SU-DHL-6 (cell line): ENCODE results near the gene ARL6IP5.

Experiments
- EZH2phosphoT487 ChIP-seq: fragments of 200-600 bp; sonication (generic), shearing (Covaris generic); conservative IDR thresholded peaks from 2 replicates; pipeline ENCODE4 v1.6.1; 2018; ENCODE audit warnings: mild to moderate bottlenecking, antibody characterized with exemption, low read length, moderate library complexity, mixed read lengths
- TF ChIP-seq, protein P1 (sequence below): fragments of 200-600 bp; sonication (generic); IDR thresholded peaks from one replicate; pipeline ENCODE4 v1.5.1; 2017; ENCODE audit warnings: antibody characterized with exemption, mild to moderate bottlenecking, low read length, moderate library complexity; ENCODE audit not compliant: insufficient read depth, poor library complexity, severe bottlenecking

DNA sequence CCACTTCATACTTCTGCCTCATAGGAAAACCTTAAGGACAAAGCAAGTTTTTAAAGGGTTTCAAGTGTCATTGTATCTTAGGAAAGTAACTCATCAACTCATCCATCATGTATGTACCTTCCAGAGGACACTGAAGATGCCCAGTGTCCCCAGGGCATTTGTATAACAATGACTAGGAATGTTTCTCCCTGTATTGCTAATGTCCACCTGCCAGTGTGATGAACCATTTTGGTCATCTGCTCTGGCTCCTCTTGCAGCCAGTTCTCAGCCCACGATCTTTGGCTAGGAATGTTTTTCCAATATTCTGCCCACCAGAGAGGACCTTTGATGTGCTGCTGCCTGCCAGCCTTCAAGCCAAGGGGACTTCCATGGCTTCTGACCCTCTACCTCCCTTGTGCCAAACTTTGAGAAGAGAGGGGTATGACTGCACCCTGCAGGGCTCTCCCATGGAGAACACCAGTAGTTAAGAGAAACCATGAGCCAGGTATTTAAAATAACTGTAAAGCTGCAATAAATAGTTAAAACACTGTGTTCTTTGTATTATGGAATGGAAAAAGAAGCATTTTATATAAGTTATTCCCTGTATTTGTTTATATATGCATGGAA lies 26.3 kb downstream of the ARL6IP5 start:
- TF ChIP-seq, protein P1, sequence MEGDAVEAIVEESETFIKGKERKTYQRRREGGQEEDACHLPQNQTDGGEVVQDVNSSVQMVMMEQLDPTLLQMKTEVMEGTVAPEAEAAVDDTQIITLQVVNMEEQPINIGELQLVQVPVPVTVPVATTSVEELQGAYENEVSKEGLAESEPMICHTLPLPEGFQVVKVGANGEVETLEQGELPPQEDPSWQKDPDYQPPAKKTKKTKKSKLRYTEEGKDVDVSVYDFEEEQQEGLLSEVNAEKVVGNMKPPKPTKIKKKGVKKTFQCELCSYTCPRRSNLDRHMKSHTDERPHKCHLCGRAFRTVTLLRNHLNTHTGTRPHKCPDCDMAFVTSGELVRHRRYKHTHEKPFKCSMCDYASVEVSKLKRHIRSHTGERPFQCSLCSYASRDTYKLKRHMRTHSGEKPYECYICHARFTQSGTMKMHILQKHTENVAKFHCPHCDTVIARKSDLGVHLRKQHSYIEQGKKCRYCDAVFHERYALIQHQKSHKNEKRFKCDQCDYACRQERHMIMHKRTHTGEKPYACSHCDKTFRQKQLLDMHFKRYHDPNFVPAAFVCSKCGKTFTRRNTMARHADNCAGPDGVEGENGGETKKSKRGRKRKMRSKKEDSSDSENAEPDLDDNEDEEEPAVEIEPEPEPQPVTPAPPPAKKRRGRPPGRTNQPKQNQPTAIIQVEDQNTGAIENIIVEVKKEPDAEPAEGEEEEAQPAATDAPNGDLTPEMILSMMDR, result no peak
- TF ChIP-seq EZH2phosphoT487, result no peak
